Vagina (tissue), 2 donors: Measurements from ENCODE around the gene MAP7D3. TPM values are rescaled to one million over a fixed set of nuclear protein-coding genes. Genes with fewer than 3 reads are reported as not detected.
A peak's percentile ranks its signal among the peaks of the same experiment; 100 is the strongest.

Experiments
- DNase-seq, 2 donors: peaks; one replicate each; pipeline ENCODE4 v3.0.0-alpha.2; 2017; ENCODE audit errors: extremely low spot score in 2 of 2
- H3K27ac ChIP-seq: fragments of 200-600 bp; sonication (generic); one replicate; pipeline ENCODE4 v1.5.1; 2019
- H3K27me3 ChIP-seq: fragments of 200-600 bp; sonication (generic); one replicate; pipeline ENCODE4 v1.5.1; 2019
- H3K36me3 ChIP-seq, 2 donors: fragments of 200-600 bp; sonication (generic); one replicate each; pipeline ENCODE4 v1.5.1; 2017 to 2019
- H3K4me1 ChIP-seq: fragments of 200-600 bp; sonication (generic); one replicate; pipeline ENCODE4 v1.5.1; 2019
- H3K4me3 ChIP-seq, 2 donors: fragments of 200-600 bp; sonication (generic); 1 replicate in 1 of 2; 2 replicates in 1 of 2; pipeline ENCODE4 v1.5.1; 2016 to 2019
- H3K9me3 ChIP-seq: fragments of 200-600 bp; sonication (generic); one replicate; pipeline ENCODE4 v1.5.1; 2019
- CTCF ChIP-seq, 3 experiments: fragments of 450-650 bp in 2 of 3; fragments of 200-600 bp in 1 of 3; sonication (generic) in 1 of 3; IDR thresholded peaks; one replicate each; pipeline ENCODE4 v1.5.1; 2017 to 2019; ENCODE audit warnings: antibody characterized with exemption in 3 of 3, mild to moderate bottlenecking in 2 of 3, moderate library complexity in 2 of 3
- POLR2A ChIP-seq, 2 donors: fragments of 450-650 bp; IDR thresholded peaks; one replicate each; pipeline ENCODE4 v1.6.1; 2017; ENCODE audit warnings: antibody characterized with exemption in 2 of 2, mild to moderate bottlenecking in 2 of 2, moderate library complexity in 2 of 2
- POLR2AphosphoS5 ChIP-seq, 2 donors: sonication (generic); formaldehyde crosslinking; IDR thresholded peaks; one replicate each; pipeline ENCODE4 v1.9.0; 2017; ENCODE audit warnings: antibody characterized with exemption in 2 of 2, mild to moderate bottlenecking in 2 of 2, low read depth in 1 of 2; ENCODE audit not compliant: insufficient read depth in 1 of 2
- intact Hi-C: fragments of 100-400 bp; cut with DNase I; formaldehyde crosslinking; loops from one replicate; pipeline ENCODE4 v1.15.1; 2023
- total RNA-seq: library from RNA; depleted of rRNA; stranded (reverse); fragments of >200 nt; gene quantifications from one replicate; pipeline ENCODE4 v1.2.3, GENCODE V29; 2016

Gene MAP7D3
- total RNA-seq, 1 donor from 2014 or later = 15.0 TPM

GRCh38 chrX:136186023-136186413, 65.2 kb downstream of the MAP7D3 start:
- intact Hi-C loops = no loop called here
- H3K4me1 ChIP-seq = peaks cover 24% of the 10 kb centered on the region
- H3K9me3 ChIP-seq = no peaks in the 10 kb centered on the region
- DNase-seq = no peak
- TF ChIP-seq POLR2A (IDR thresholded peaks at IDR 0.05) (no peak), CTCF (IDR thresholded peaks at IDR 0.05) (no peak), POLR2AphosphoS5 (IDR thresholded peaks at IDR 0.05; ENCODE audit: insufficient read depth in 1 of 2, low read depth in 1 of 2) (no peak)
- H3K4me3 ChIP-seq = no peak overlapping the region
- no peak overlapping the region for H3K27ac ChIP-seq
- no peaks in the 10 kb centered on the region for H3K27me3 ChIP-seq
- H3K36me3 ChIP-seq = no peaks in the 10 kb centered on the region

GRCh38 chrX:136185401-136186022, 65.7 kb downstream of the MAP7D3 start:
- no peak for DNase-seq

GRCh38 chrX:136183917-136184316, 67.3 kb downstream of the MAP7D3 start:
- H3K27ac ChIP-seq = peak overlapping the region; percentile 5
- no peak for TF ChIP-seq CTCF (IDR thresholded peaks at IDR 0.05)
- no peak for DNase-seq
- H3K27me3 ChIP-seq = no peaks in the 10 kb centered on the region
- intact Hi-C loops = loop anchor here (2.0 kb wide), 1 partner anchor 33 kb away; no protein-coding TSS in a partner anchor
- H3K9me3 ChIP-seq = no peaks in the 10 kb centered on the region
- H3K4me1 ChIP-seq = peaks cover 19% of the 10 kb centered on the region
- H3K36me3 ChIP-seq = no peaks in the 10 kb centered on the region
- no peak overlapping the region for H3K4me3 ChIP-seq

More at GRCh38 chrX:136185401-136186022, 65.7 kb downstream of the MAP7D3 start:
- H3K9me3 ChIP-seq = no peaks in the 10 kb centered on the region
- no peaks in the 10 kb centered on the region for H3K27me3 ChIP-seq
- H3K4me1 ChIP-seq = peaks cover 19% of the 10 kb centered on the region
- H3K27ac ChIP-seq = peak overlapping the region; percentile 33
- TF ChIP-seq POLR2A (IDR thresholded peaks at IDR 0.05) = no peak
- intact Hi-C loops = no loop called here
- no peak overlapping the region for H3K4me3 ChIP-seq
- no peaks in the 10 kb centered on the region for H3K36me3 ChIP-seq

- no peak overlapping the region for H3K27ac ChIP-seq
- intact Hi-C loops = loop anchor here (2.0 kb wide), 1 partner anchor 34 kb away; no protein-coding TSS in a partner anchor
- peaks cover 19% of the 10 kb centered on the region for H3K4me1 ChIP-seq
These were observed 68.0 kb downstream of the MAP7D3 start for GRCh38 chrX:136183172-136183571.

GRCh38 chrX:136182414-136182813, 68.8 kb downstream of the MAP7D3 start:
- no peak overlapping the region for H3K27ac ChIP-seq
- peaks cover 20% of the 10 kb centered on the region for H3K4me1 ChIP-seq
- H3K9me3 ChIP-seq = no peaks in the 10 kb centered on the region
- DNase-seq = no peak
- no peaks in the 10 kb centered on the region for H3K27me3 ChIP-seq
- intact Hi-C loops = loop anchor here (2.0 kb wide), 1 partner anchor 34 kb away; no protein-coding TSS in a partner anchor
- TF ChIP-seq CTCF (IDR thresholded peaks at IDR 0.05) = no peak
- TF ChIP-seq POLR2A (IDR thresholded peaks at IDR 0.05) = no peak
- TF ChIP-seq POLR2AphosphoS5 (IDR thresholded peaks at IDR 0.05; ENCODE audit: insufficient read depth in 1 of 2, low read depth in 1 of 2) = no peak
- no peaks in the 10 kb centered on the region for H3K36me3 ChIP-seq
- no peak overlapping the region for H3K4me3 ChIP-seq

More at GRCh38 chrX:136183172-136183571, 68.0 kb downstream of the MAP7D3 start:
- no peak for DNase-seq
- Histone ChIP-seq H3K4me3 (no peak overlapping the region), H3K9me3 (no peaks in the 10 kb centered on the region), H3K27me3 (no peaks in the 10 kb centered on the region), H3K36me3 (no peaks in the 10 kb centered on the region)
- TF ChIP-seq CTCF (IDR thresholded peaks at IDR 0.05) (no peak), POLR2AphosphoS5 (IDR thresholded peaks at IDR 0.05; ENCODE audit: insufficient read depth in 1 of 2, low read depth in 1 of 2) (no peak), POLR2A (IDR thresholded peaks at IDR 0.05) (no peak)
